ENCODE data around the gene CASTOR2. TPM values are rescaled to one million over a fixed set of nuclear protein-coding genes. Genes with fewer than 3 reads are reported as not detected.

CASTOR2 gene
- 13.5 and 27.6 TPM in 2 replicates for total RNA-seq

DNA sequence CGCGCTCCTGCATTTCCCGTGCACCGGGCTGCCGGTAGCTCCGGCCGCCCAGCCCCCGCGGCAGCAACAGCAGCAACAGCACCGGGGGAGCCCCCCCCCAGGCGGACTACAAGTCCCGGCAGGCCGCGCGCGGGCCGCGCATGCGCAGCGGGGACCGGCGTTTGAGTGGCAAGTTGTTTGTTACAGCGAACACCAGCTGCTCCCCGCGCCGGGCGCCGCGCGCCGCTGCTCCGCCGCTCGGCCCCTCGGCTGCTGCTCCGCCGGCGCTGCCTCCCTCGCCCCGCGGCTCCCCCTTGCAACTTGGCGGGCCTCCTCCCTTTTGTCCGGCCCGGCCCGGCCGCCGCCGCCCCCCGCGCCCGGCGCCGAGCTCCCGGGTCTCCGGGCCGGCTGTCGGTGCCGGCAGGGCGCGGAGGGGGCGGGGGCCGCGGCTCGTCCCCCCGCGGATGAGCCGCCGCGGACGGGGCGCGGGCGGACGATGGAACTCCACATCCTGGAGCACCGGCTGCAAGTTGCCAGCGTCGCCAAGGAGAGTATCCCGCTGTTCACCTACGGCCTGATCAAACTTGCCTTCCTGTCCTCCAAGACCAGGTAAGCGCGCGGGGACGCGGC is at the start of gene CASTOR2:
Gene CASTOR2, plus strand, starts transcription at position 195 of the 609 bp plus-strand sequence. Its CDS starts 281 bp downstream, at position 476.

Other genes starting within 250 kb of the CASTOR2 start
- gene NCF1, start 190.7 kb upstream of the CASTOR2 start, total RNA-seq: not detected in 2 replicates
- 6.3 and 6.5 TPM in 2 replicates for gene GTF2IRD2, start 113.1 kb upstream of the CASTOR2 start, total RNA-seq
- gene RCC1L, start 109.1 kb downstream of the CASTOR2 start, total RNA-seq: 54.9 and 67.9 TPM in 2 replicates
- gene GTF2IRD2B, start 127.9 kb downstream of the CASTOR2 start, total RNA-seq: 16.9 and 25.5 TPM in 2 replicates